ENCODE data around the gene PPARGC1A.

PPARGC1A gene

DNA sequence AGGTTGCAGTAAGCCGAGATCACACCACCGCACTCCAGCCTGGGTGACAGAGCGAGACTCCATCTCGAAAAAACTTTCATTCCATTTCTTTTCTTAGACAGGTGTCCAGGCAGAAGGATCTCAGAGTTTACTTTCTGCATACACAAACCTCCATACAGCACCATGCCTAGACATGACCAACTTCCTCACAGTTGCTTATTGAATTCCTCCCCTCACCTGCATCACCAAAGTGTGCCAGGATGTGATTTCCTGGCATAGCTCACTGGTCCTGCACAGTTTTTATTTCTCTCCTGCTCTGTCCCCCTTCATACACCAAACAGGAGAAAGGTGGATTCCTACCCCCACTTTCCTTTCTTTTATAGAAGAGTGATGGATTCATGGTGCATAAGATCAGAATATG, 34.7 kb upstream of the PPARGC1A start:
- FAIRE-seq (no peak), DNase-seq (ENCODE audit: insufficient read length, low spot score) (no peak)
- TF ChIP-seq POLR2A (IDR thresholded peaks at IDR 0.05; ENCODE audit: low read depth, low read length) = no peak
- no peak for TF ChIP-seq POU2F2 (IDR thresholded peaks at IDR 0.05; ENCODE audit: low read depth, low read length)
- TF ChIP-seq PAX5 (IDR thresholded peaks at IDR 0.05; ENCODE audit: insufficient read depth, low read length, severe bottlenecking) = no peak
- no peak for TF ChIP-seq POLR2AphosphoS5 (IDR thresholded peaks at IDR 0.05; ENCODE audit: low read depth, low read length)

- no peak for FAIRE-seq
- TF ChIP-seq POLR2AphosphoS5 (IDR thresholded peaks at IDR 0.05; ENCODE audit: low read depth, low read length) = no peak
- no peak for TF ChIP-seq POU2F2 (IDR thresholded peaks at IDR 0.05; ENCODE audit: low read depth, low read length)
- no peak for TF ChIP-seq POLR2A (IDR thresholded peaks at IDR 0.05; ENCODE audit: low read depth, low read length)
- TF ChIP-seq TAF1 (IDR thresholded peaks at IDR 0.05; ENCODE audit: low read depth, low read length) = no peak
- no peak for TF ChIP-seq PAX5 (IDR thresholded peaks at IDR 0.05; ENCODE audit: insufficient read depth, low read length, severe bottlenecking)
- TF ChIP-seq SPI1 (IDR thresholded peaks at IDR 0.05; ENCODE audit: low read depth, low read length) = no peak
- no peak for DNase-seq (ENCODE audit: insufficient read length, low spot score)
Observed at GRCh38 chr4:23923840-23924239, 34.0 kb upstream of the PPARGC1A start.

- FAIRE-seq = no peak
- TF ChIP-seq POLR2AphosphoS5 (IDR thresholded peaks at IDR 0.05; ENCODE audit: low read depth, low read length) (no peak), POU2F2 (IDR thresholded peaks at IDR 0.05; ENCODE audit: low read depth, low read length) (no peak), PAX5 (IDR thresholded peaks at IDR 0.05; ENCODE audit: insufficient read depth, low read length, severe bottlenecking) (no peak), SPI1 (IDR thresholded peaks at IDR 0.05; ENCODE audit: low read depth, low read length) (no peak), TAF1 (IDR thresholded peaks at IDR 0.05; ENCODE audit: low read depth, low read length) (no peak), POLR2A (IDR thresholded peaks at IDR 0.05; ENCODE audit: low read depth, low read length) (no peak)
- no peak for DNase-seq (ENCODE audit: insufficient read length, low spot score)
Observed at GRCh38 chr4:23923141-23923540, 33.3 kb upstream of the PPARGC1A start.

- FAIRE-seq (no peak), DNase-seq (ENCODE audit: insufficient read length, low spot score) (no peak)
- no peak for TF ChIP-seq POLR2A (IDR thresholded peaks at IDR 0.05; ENCODE audit: low read depth, low read length)
- TF ChIP-seq TAF1 (IDR thresholded peaks at IDR 0.05; ENCODE audit: low read depth, low read length) = no peak
- TF ChIP-seq POU2F2 (IDR thresholded peaks at IDR 0.05; ENCODE audit: low read depth, low read length) = no peak
- TF ChIP-seq PAX5 (IDR thresholded peaks at IDR 0.05; ENCODE audit: insufficient read depth, low read length, severe bottlenecking) = no peak
- TF ChIP-seq POLR2AphosphoS5 (IDR thresholded peaks at IDR 0.05; ENCODE audit: low read depth, low read length) = no peak
- no peak for TF ChIP-seq SPI1 (IDR thresholded peaks at IDR 0.05; ENCODE audit: low read depth, low read length)
Observed at GRCh38 chr4:23922541-23923111, 32.8 kb upstream of the PPARGC1A start.

- FAIRE-seq (no peak), DNase-seq (ENCODE audit: insufficient read length, low spot score) (no peak)
- TF ChIP-seq POU2F2 (IDR thresholded peaks at IDR 0.05; ENCODE audit: low read depth, low read length) (no peak), SPI1 (IDR thresholded peaks at IDR 0.05; ENCODE audit: low read depth, low read length) (no peak), POLR2AphosphoS5 (IDR thresholded peaks at IDR 0.05; ENCODE audit: low read depth, low read length) (no peak), PAX5 (IDR thresholded peaks at IDR 0.05; ENCODE audit: insufficient read depth, low read length, severe bottlenecking) (no peak), TAF1 (IDR thresholded peaks at IDR 0.05; ENCODE audit: low read depth, low read length) (no peak), POLR2A (IDR thresholded peaks at IDR 0.05; ENCODE audit: low read depth, low read length) (no peak)
Observed at GRCh38 chr4:23922013-23922412, 32.2 kb upstream of the PPARGC1A start.

GRCh38 chr4:23921447-23921845, 31.6 kb upstream of the PPARGC1A start:
- no peak for DNase-seq (ENCODE audit: insufficient read length, low spot score)

GRCh38 chr4:23920716-23921446, 31.0 kb upstream of the PPARGC1A start:
- FAIRE-seq (no peak), DNase-seq (ENCODE audit: insufficient read length, low spot score) (no peak)
- TF ChIP-seq TAF1 (IDR thresholded peaks at IDR 0.05; ENCODE audit: low read depth, low read length) = no peak
- TF ChIP-seq POLR2AphosphoS5 (IDR thresholded peaks at IDR 0.05; ENCODE audit: low read depth, low read length) = no peak
- no peak for TF ChIP-seq POU2F2 (IDR thresholded peaks at IDR 0.05; ENCODE audit: low read depth, low read length)
- no peak for TF ChIP-seq PAX5 (IDR thresholded peaks at IDR 0.05; ENCODE audit: insufficient read depth, low read length, severe bottlenecking)
- TF ChIP-seq POLR2A (IDR thresholded peaks at IDR 0.05; ENCODE audit: low read depth, low read length) = no peak
- TF ChIP-seq SPI1 (IDR thresholded peaks at IDR 0.05; ENCODE audit: low read depth, low read length) = no peak

More at GRCh38 chr4:23921447-23921845, 31.6 kb upstream of the PPARGC1A start:
- FAIRE-seq = no peak
- TF ChIP-seq POLR2A (IDR thresholded peaks at IDR 0.05; ENCODE audit: low read depth, low read length) (no peak), TAF1 (IDR thresholded peaks at IDR 0.05; ENCODE audit: low read depth, low read length) (no peak)

DNA sequence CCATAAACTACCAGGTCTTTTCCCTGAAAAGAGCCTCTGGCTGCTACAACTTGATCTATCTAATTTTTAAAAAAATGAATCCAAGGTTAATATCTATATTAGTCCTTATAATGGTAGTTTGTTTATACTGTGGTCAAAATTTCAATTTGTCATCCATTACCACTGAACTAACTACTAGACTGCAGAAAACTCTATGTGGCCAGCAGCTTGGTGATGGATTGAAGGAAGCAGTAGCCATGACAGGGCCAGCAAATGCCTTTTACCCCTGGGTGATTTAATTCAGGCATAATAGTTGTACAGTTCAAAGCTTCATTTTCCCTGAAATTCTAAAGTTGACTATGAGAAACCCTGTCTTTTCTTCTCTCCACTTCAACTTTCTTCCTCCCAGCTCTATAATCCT, 30.4 kb upstream of the PPARGC1A start:
- DNase-seq (ENCODE audit: insufficient read length, low spot score) = no peak
- no peak for FAIRE-seq
- TF ChIP-seq POLR2AphosphoS5 (IDR thresholded peaks at IDR 0.05; ENCODE audit: low read depth, low read length) (no peak), TAF1 (IDR thresholded peaks at IDR 0.05; ENCODE audit: low read depth, low read length) (no peak), POLR2A (IDR thresholded peaks at IDR 0.05; ENCODE audit: low read depth, low read length) (no peak), SPI1 (IDR thresholded peaks at IDR 0.05; ENCODE audit: low read depth, low read length) (no peak)

GRCh38 chr4:23916282-23916681, 26.4 kb upstream of the PPARGC1A start:
- no peak for DNase-seq (ENCODE audit: insufficient read length, low spot score)
- no peak for TF ChIP-seq PAX5 (IDR thresholded peaks at IDR 0.05; ENCODE audit: insufficient read depth, low read length, severe bottlenecking)
- TF ChIP-seq SPI1 (IDR thresholded peaks at IDR 0.05; ENCODE audit: low read depth, low read length) = no peak
- TF ChIP-seq POU2F2 (IDR thresholded peaks at IDR 0.05; ENCODE audit: low read depth, low read length) = no peak
- TF ChIP-seq TAF1 (IDR thresholded peaks at IDR 0.05; ENCODE audit: low read depth, low read length) = no peak
- no peak for TF ChIP-seq POLR2A (IDR thresholded peaks at IDR 0.05; ENCODE audit: low read depth, low read length)
- TF ChIP-seq POLR2AphosphoS5 (IDR thresholded peaks at IDR 0.05; ENCODE audit: low read depth, low read length) = no peak
- no peak for FAIRE-seq
